CD4-positive, alpha-beta T cell (primary cell): ENCODE data around the gene COL5A1. TPM values are rescaled to one million over a fixed set of nuclear protein-coding genes. Genes with fewer than 3 reads are reported as not detected.
"Not testable (repeated sequence)": the region's sequence is repeated elsewhere in the genome, so short reads cannot be mapped to it uniquely, and the experiment has no call there.

Source experiments
- ATAC-seq: fragments of 200-7000 bp; cut with Tn5 transposase; one replicate; pipeline ENCODE4 v1.10.0; 2022; ENCODE audit warnings: mild to moderate bottlenecking; ENCODE audit not compliant: poor library complexity
- CTCF ChIA-PET: fragments of 350-600 bp; sonication (Branson Sonifier 250); formaldehyde crosslinking; loops from one replicate; lab custom pipeline; 2021; ENCODE audit warnings: antibody characterized with exemption, inconsistent platforms; lab: Charles Lee
- POLR2A ChIA-PET: fragments of 350-600 bp; sonication (Branson Sonifier 250); formaldehyde crosslinking; loops from one replicate; lab custom pipeline; 2021; ENCODE audit warnings: antibody characterized with exemption, inconsistent platforms; lab: Charles Lee
- DNase-seq, 14 experiments: peaks; one replicate each; pipeline ENCODE4 v3.0.0-alpha.2; 2013 to 2020; ENCODE audit warnings: mixed read lengths in 2 of 14
- H3K27ac ChIP-seq, 2 donors: one replicate each; pipeline versions ENCODE4 v1.5.1 to v1.7.0; 2013; ENCODE audit warnings: low read length in 2 of 2, low read depth in 1 of 2, mild to moderate bottlenecking in 1 of 2
- H3K27me3 ChIP-seq, 2 experiments: 1 replicate in 1 of 2; 2 replicates in 1 of 2; pipeline versions ENCODE4 v1.6.1 to v1.7.0; 2013; ENCODE audit warnings: low read length in 2 of 2, control low read depth in 1 of 2, mild to moderate bottlenecking in 1 of 2, moderate library complexity in 1 of 2; ENCODE audit not compliant: insufficient read depth in 2 of 2, control insufficient read depth in 1 of 2
- H3K36me3 ChIP-seq: one replicate; pipeline ENCODE4 v1.6.1; 2013; ENCODE audit warnings: low read length, control low read depth; ENCODE audit not compliant: insufficient read depth
- H3K4me1 ChIP-seq: one replicate; pipeline ENCODE4 v1.6.1; 2013; ENCODE audit warnings: low read length, control low read depth; ENCODE audit not compliant: insufficient read depth
- H3K4me3 ChIP-seq: one replicate; pipeline ENCODE4 v1.5.1; 2013; ENCODE audit warnings: mild to moderate bottlenecking, low read length, moderate library complexity
- H3K9me3 ChIP-seq, 2 experiments: 1 replicate in 1 of 2; 2 replicates in 1 of 2; pipeline versions ENCODE4 v1.6.1 to v1.7.0; 2013; ENCODE audit warnings: low read length in 2 of 2, mild to moderate bottlenecking in 2 of 2, control low read depth in 1 of 2, moderate library complexity in 1 of 2; ENCODE audit not compliant: control insufficient read depth in 1 of 2, insufficient read depth in 1 of 2
- H3K27ac Mint-ChIP-seq: one replicate; pipeline ENCODE4 v1.8.0; 2020; ENCODE audit warnings: mixed read lengths
- H3K27me3 Mint-ChIP-seq: one replicate; pipeline ENCODE4 v1.8.0; 2021; ENCODE audit warnings: mixed read lengths
- H3K36me3 Mint-ChIP-seq: one replicate; pipeline ENCODE4 v1.8.0; 2021; ENCODE audit warnings: low read depth, mixed read lengths
- H3K4me1 Mint-ChIP-seq: one replicate; pipeline ENCODE4 v1.8.0; 2021; ENCODE audit warnings: low read depth, mixed read lengths
- H3K4me3 Mint-ChIP-seq: one replicate; pipeline ENCODE4 v1.8.0; 2020; ENCODE audit warnings: mild to moderate bottlenecking, mixed read lengths
- H3K9me3 Mint-ChIP-seq: one replicate; pipeline ENCODE4 v1.8.0; 2020; ENCODE audit warnings: mixed read lengths
- intact Hi-C, 2 experiments: fragments of 100-400 bp; cut with DNase I in 1 of 2; cut with micrococcal nuclease in 1 of 2; formaldehyde crosslinking; loops; one replicate each; pipeline versions ENCODE4 v1.15.1 to v1.9.0; 2023 to 2025; cut with DNase I, micrococcal nuclease
- total RNA-seq, 174 experiments: library from RNA in 2 of 174; stranded (reverse) in 2 of 174; gene quantifications; one replicate each; pipeline ENCODE4 v1.2.3 and lab custom pipeline; 2021 to 2026
- TF ChIP-seq, protein P1 (sequence below): fragments of 200-600 bp; IDR thresholded peaks from one replicate; pipeline ENCODE4 v1.8.0; 2022; ENCODE audit warnings: antibody characterized with exemption, mild to moderate bottlenecking

Gene COL5A1
- total RNA-seq, 2 experiments from 2014 or later = 0.41 to 0.50 TPM

- ChIA-PET CTCF (no interaction called here), POLR2A (no interaction called here)
- DNase-seq = no peak
- Mint-ChIP-seq H3K9me3 (no peaks in the 10 kb centered on the region), H3K27ac (no peak overlapping the region), H3K27me3 (peaks cover 20% of the 10 kb centered on the region), H3K4me1 (no peaks in the 10 kb centered on the region), H3K4me3 (no peak overlapping the region), H3K36me3 (no peaks in the 10 kb centered on the region)
- peaks cover 2 to 14% of the 10 kb centered on the region in 2 experiments for H3K9me3 ChIP-seq
- TF ChIP-seq, protein P1, sequence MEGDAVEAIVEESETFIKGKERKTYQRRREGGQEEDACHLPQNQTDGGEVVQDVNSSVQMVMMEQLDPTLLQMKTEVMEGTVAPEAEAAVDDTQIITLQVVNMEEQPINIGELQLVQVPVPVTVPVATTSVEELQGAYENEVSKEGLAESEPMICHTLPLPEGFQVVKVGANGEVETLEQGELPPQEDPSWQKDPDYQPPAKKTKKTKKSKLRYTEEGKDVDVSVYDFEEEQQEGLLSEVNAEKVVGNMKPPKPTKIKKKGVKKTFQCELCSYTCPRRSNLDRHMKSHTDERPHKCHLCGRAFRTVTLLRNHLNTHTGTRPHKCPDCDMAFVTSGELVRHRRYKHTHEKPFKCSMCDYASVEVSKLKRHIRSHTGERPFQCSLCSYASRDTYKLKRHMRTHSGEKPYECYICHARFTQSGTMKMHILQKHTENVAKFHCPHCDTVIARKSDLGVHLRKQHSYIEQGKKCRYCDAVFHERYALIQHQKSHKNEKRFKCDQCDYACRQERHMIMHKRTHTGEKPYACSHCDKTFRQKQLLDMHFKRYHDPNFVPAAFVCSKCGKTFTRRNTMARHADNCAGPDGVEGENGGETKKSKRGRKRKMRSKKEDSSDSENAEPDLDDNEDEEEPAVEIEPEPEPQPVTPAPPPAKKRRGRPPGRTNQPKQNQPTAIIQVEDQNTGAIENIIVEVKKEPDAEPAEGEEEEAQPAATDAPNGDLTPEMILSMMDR = no peak
- no peak for ATAC-seq
- H3K4me1 ChIP-seq = no peaks in the 10 kb centered on the region
- H3K27me3 ChIP-seq = no peaks in the 10 kb centered on the region
- no peak overlapping the region for H3K4me3 ChIP-seq
- no peak overlapping the region for H3K27ac ChIP-seq
- intact Hi-C loops = no loop called here
- H3K36me3 ChIP-seq = no peaks in the 10 kb centered on the region
These were observed 24.6 kb downstream of the COL5A1 start for GRCh38 chr9:134666208-134666607.

GRCh38 chr9:134666831-134667230, 25.2 kb downstream of the COL5A1 start:
- no peaks in the 10 kb centered on the region for H3K9me3 Mint-ChIP-seq
- Histone ChIP-seq H3K9me3 (peaks cover 0 to 8% of the 10 kb centered on the region in 2 experiments), H3K27me3 (no peaks in the 10 kb centered on the region), H3K27ac (no peak overlapping the region), H3K4me3 (no peak overlapping the region), H3K36me3 (no peaks in the 10 kb centered on the region), H3K4me1 (no peaks in the 10 kb centered on the region)
- H3K27ac Mint-ChIP-seq = no peak overlapping the region
- TF ChIP-seq, protein P1 = no peak
- DNase-seq (no peak), ATAC-seq (no peak)
- intact Hi-C loops = no loop called here
- H3K36me3 Mint-ChIP-seq = no peaks in the 10 kb centered on the region
- ChIA-PET POLR2A (no interaction called here), CTCF (no interaction called here)
- no peak overlapping the region for H3K4me3 Mint-ChIP-seq
- H3K27me3 Mint-ChIP-seq = peaks cover 20% of the 10 kb centered on the region
- H3K4me1 Mint-ChIP-seq = no peaks in the 10 kb centered on the region

DNA sequence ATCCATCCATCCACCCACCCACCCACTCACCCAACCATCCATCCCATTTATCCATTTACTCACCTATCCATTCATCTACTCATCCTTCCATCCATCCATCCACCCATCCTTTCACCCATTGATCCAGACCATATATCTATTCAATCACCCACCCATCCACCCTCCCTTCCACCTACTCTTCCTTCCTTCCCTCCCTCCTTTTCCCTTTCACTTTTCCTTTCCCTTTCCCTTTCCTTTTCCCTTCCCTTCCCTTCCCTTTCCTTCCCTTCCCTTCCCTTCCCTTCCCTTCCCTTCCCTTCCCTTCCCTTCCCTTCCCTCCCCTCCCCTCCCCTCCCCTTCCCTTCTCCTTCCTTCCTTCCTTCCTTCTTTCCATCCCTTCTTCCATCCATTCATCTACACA, 27.4 kb downstream of the COL5A1 start:
- H3K36me3 Mint-ChIP-seq, H3K9me3 Mint-ChIP-seq, H3K4me1 Mint-ChIP-seq, CTCF ChIA-PET, H3K27ac Mint-ChIP-seq, ATAC-seq, POLR2A ChIA-PET, H3K4me1 ChIP-seq, H3K9me3 ChIP-seq, H3K4me3 Mint-ChIP-seq, H3K36me3 ChIP-seq, intact Hi-C loops, DNase-seq, H3K27me3 ChIP-seq, H3K4me3 ChIP-seq, H3K27ac ChIP-seq: not testable (repeated sequence)
- peaks cover 20% of the 10 kb centered on the region for H3K27me3 Mint-ChIP-seq

GRCh38 chr9:134669399-134669955, 27.9 kb downstream of the COL5A1 start:
- intact Hi-C loops = no loop called here
- Mint-ChIP-seq H3K27me3 (peaks cover 20% of the 10 kb centered on the region), H3K4me3 (no peak overlapping the region), H3K4me1 (no peaks in the 10 kb centered on the region), H3K9me3 (no peaks in the 10 kb centered on the region), H3K36me3 (no peaks in the 10 kb centered on the region), H3K27ac (no peak overlapping the region)
- Histone ChIP-seq H3K36me3 (no peaks in the 10 kb centered on the region), H3K27ac (no peak overlapping the region), H3K27me3 (no peaks in the 10 kb centered on the region), H3K4me1 (no peaks in the 10 kb centered on the region), H3K9me3 (peaks cover 0 to 2% of the 10 kb centered on the region in 2 experiments), H3K4me3 (no peak overlapping the region)
- CTCF ChIA-PET = no interaction called here
- ATAC-seq (no peak), DNase-seq (no peak)
- POLR2A ChIA-PET = interaction anchor here (0.6 kb wide), 1 partner anchor 704 kb away, joined by 3 read pairs; no protein-coding TSS in a partner anchor
- TF ChIP-seq, protein P1 = no peak
